NB4 (cell line): ENCODE results near the gene KRT72.

ENCODE experiments used
- POLR2A ChIP-seq: IDR thresholded peaks from 2 replicates; pipeline ENCODE4 v1.6.1; 2011; ENCODE audit warnings: mild to moderate bottlenecking; ENCODE audit not compliant: insufficient read length; ENCODE audit errors: extremely low read depth
- TF ChIP-seq, protein P1 (sequence below): IDR thresholded peaks from one replicate; pipeline ENCODE4 v1.5.1; 2012; ENCODE audit warnings: low read depth, low read length
- TF ChIP-seq, protein P2 (sequence below): IDR thresholded peaks from 2 replicates; pipeline ENCODE4 v1.6.1; 2011; ENCODE audit warnings: low read depth, low read length

DNA sequence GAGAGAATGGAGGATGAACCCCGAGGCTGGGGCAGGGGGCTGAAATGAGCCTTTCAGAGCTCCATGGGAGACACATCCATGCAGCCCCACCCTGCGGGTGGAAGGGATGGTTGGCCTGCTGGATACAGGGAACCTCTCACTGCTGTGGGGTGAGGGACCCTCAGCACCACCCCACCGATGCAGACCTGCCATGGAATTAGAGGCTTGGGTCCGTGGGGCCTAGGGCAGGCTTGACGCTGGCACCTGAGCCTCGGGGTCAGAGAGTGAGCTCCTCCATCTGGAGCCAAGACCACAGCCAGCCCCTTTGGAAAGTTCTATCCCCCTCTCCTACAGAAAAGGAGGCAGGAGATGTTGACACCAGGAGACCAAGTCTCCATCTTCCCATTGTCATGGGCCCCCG lies 20.2 kb downstream of the KRT72 start:
- no peak for TF ChIP-seq POLR2A
- TF ChIP-seq, protein P1, sequence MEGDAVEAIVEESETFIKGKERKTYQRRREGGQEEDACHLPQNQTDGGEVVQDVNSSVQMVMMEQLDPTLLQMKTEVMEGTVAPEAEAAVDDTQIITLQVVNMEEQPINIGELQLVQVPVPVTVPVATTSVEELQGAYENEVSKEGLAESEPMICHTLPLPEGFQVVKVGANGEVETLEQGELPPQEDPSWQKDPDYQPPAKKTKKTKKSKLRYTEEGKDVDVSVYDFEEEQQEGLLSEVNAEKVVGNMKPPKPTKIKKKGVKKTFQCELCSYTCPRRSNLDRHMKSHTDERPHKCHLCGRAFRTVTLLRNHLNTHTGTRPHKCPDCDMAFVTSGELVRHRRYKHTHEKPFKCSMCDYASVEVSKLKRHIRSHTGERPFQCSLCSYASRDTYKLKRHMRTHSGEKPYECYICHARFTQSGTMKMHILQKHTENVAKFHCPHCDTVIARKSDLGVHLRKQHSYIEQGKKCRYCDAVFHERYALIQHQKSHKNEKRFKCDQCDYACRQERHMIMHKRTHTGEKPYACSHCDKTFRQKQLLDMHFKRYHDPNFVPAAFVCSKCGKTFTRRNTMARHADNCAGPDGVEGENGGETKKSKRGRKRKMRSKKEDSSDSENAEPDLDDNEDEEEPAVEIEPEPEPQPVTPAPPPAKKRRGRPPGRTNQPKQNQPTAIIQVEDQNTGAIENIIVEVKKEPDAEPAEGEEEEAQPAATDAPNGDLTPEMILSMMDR = no peak
- TF ChIP-seq, protein P2, sequence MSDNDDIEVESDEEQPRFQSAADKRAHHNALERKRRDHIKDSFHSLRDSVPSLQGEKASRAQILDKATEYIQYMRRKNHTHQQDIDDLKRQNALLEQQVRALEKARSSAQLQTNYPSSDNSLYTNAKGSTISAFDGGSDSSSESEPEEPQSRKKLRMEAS = no peak
